Upper lobe of left lung (tissue), 4 donors: ENCODE results near the gene SLC12A8.

ENCODE experiments used
- POLR2A ChIP-seq, 4 donors: fragments of 450-650 bp; IDR thresholded peaks; one replicate each; pipeline ENCODE4 v1.5.1; 2016 to 2017; ENCODE audit warnings: antibody characterized with exemption in 4 of 4, mild to moderate bottlenecking in 2 of 4
- TF ChIP-seq, protein P1 (sequence below), 6 experiments: fragments of 450-650 bp in 4 of 6; fragments of 200-600 bp in 2 of 6; sonication (generic) in 2 of 6; IDR thresholded peaks; one replicate each; pipeline ENCODE4 v1.5.1; 2016 to 2019; ENCODE audit warnings: antibody characterized with exemption in 6 of 6

GRCh38 chr3:125132815-125133214 lies 79.7 kb downstream of the SLC12A8 start:
- TF ChIP-seq POLR2A (IDR thresholded peaks at IDR 0.05), result no peak
- TF ChIP-seq, protein P1, sequence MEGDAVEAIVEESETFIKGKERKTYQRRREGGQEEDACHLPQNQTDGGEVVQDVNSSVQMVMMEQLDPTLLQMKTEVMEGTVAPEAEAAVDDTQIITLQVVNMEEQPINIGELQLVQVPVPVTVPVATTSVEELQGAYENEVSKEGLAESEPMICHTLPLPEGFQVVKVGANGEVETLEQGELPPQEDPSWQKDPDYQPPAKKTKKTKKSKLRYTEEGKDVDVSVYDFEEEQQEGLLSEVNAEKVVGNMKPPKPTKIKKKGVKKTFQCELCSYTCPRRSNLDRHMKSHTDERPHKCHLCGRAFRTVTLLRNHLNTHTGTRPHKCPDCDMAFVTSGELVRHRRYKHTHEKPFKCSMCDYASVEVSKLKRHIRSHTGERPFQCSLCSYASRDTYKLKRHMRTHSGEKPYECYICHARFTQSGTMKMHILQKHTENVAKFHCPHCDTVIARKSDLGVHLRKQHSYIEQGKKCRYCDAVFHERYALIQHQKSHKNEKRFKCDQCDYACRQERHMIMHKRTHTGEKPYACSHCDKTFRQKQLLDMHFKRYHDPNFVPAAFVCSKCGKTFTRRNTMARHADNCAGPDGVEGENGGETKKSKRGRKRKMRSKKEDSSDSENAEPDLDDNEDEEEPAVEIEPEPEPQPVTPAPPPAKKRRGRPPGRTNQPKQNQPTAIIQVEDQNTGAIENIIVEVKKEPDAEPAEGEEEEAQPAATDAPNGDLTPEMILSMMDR (IDR thresholded peaks at IDR 0.05), result no peak
